Adrenal gland (tissue), 12 donors: ENCODE measurements around the gene RCOR3. TPM values are rescaled to one million over a fixed set of nuclear protein-coding genes. Genes with fewer than 3 reads are reported as not detected.

ENCODE experiments used
- DNase-seq, 7 donors: peaks; one replicate each; pipeline ENCODE4 v3.0.0-alpha.2; 2019 to 2020
- H3K27ac ChIP-seq, 5 donors: fragments of 200-600 bp; sonication (generic) in 4 of 5; 1 replicate in 3 of 5; 2 replicates in 2 of 5; pipeline versions ENCODE4 v1.5.1 to v1.8.0; 2016 to 2020; ENCODE audit warnings: mild to moderate bottlenecking in 1 of 5
- H3K27me3 ChIP-seq: fragments of 200-600 bp; 2 replicates; pipeline ENCODE4 v1.8.0; 2021
- H3K36me3 ChIP-seq, 2 donors: fragments of 200-600 bp; replicated peaks in 1 of 2; 1 replicate in 1 of 2; 2 replicates in 1 of 2; pipeline versions ENCODE4 v1.5.1 to v1.8.0; 2018 to 2022
- H3K4me1 ChIP-seq, 2 donors: fragments of 200-600 bp; replicated peaks in 1 of 2; 1 replicate in 1 of 2; 2 replicates in 1 of 2; pipeline versions ENCODE4 v1.5.1 to v1.8.0; 2018 to 2021
- H3K4me3 ChIP-seq, 4 donors: fragments of 200-600 bp; sonication (generic) in 3 of 4; one replicate each; pipeline ENCODE4 v1.5.1; 2016 to 2018
- H3K9me3 ChIP-seq, 3 donors: fragments of 200-600 bp; sonication (generic) in 1 of 3; replicated peaks in 1 of 3; 1 replicate in 2 of 3; 2 replicates in 1 of 3; pipeline versions ENCODE4 v1.5.1 to v1.8.0; 2016 to 2021
- CTCF ChIP-seq, 6 experiments: fragments of 450-650 bp in 4 of 6; fragments of 200-600 bp in 2 of 6; sonication (generic) in 1 of 6; IDR thresholded peaks; 1 replicate in 5 of 6; 2 replicates in 1 of 6; pipeline versions ENCODE4 v1.5.1 to v1.8.0; 2016 to 2021; ENCODE audit warnings: antibody characterized with exemption in 6 of 6, mild to moderate bottlenecking in 2 of 6, moderate library complexity in 1 of 6
- POLR2A ChIP-seq, 2 donors: fragments of 450-650 bp; IDR thresholded peaks; one replicate each; pipeline ENCODE4 v1.6.1; 2017; ENCODE audit warnings: antibody characterized with exemption in 2 of 2, mild to moderate bottlenecking in 2 of 2, moderate library complexity in 1 of 2
- WGBS, 4 donors: extraction: QIAGEN DNeasy Blood & Tissue Kit in 2 of 4; methylation state at CpG; one replicate each; pipeline versions ENCODE4 v1.1.5 to v1.1.7; 2013 to 2017; 5-methylcytosine and 5-hydroxymethylcytosine counted together
- intact Hi-C, 2 donors: fragments of 100-400 bp; cut with DNase I; formaldehyde crosslinking; loops; one replicate each; pipeline versions ENCODE4 v1.14.1 to v1.15.0; 2022 to 2023
- polyA plus RNA-seq, 3 donors: library from polyadenylated mRNA; stranded (reverse); fragments of 200-250 nt in 2 of 3; fragments of 350-450 nt in 1 of 3; fragmentation: Illumina TruSeq in 1 of 3; extraction: RNeasy Lipid Tissue Mini Kit (QIAGEN cat#74804) in 1 of 3; gene quantifications; one replicate each; pipeline ENCODE4 v1.2.3, GENCODE V29; 2013 to 2014
- total RNA-seq, 9 donors: library from RNA; depleted of rRNA in 4 of 9; stranded (reverse); fragments of >200 nt in 4 of 9; fragments of 120-200 nt in 1 of 9; fragmentation: NEBNext Ultra II Directional in 1 of 9; extraction: Animal tissue kit (Norgen Biotek cat#: 25700) in 1 of 9; gene quantifications; one replicate each; pipeline versions ENCODE4 v1.1.0 to v1.2.4, GENCODE V29; 2013 to 2023
- donor health status: healthy with polysubstance abuse.
- donor health status: Bipolar disorder and iron deficiency.
- donor health status: DM: yes; HTN: yes; CAD: no.
- donor health status: DM: no; HTN: no; CAD: no.
- donor health status: DM: no; HTN: no; CAD: no.
- donor health status: DM: yes; HTN: yes; CAD: no.

RCOR3 gene
- total and polyA plus RNA-seq, 12 donors: 19.4 to 57.2 (median 34.5) TPM

GRCh38 chr1:211355873-211356272 is 96.7 kb downstream of the RCOR3 start:
- TF ChIP-seq CTCF (IDR thresholded peaks at IDR 0.05) (no peak), POLR2A (IDR thresholded peaks at IDR 0.05) (no peak)
- Histone ChIP-seq H3K4me3 (no peak overlapping the region), H3K9me3 (no peaks in the 10 kb centered on the region), H3K27me3 (no peaks in the 10 kb centered on the region), H3K4me1 (no peaks in the 10 kb centered on the region), H3K36me3 (peaks cover 0 to 17% of the 10 kb centered on the region in 2 donors), H3K27ac (no peak overlapping the region)
- intact Hi-C loops: no loop called here
- no peak for DNase-seq
- 93 to 100% (median 95%) methylated on average over 4 of the region's 4 CpGs for WGBS, 4 donors

GRCh38 chr1:211356723-211357407 is 97.7 kb downstream of the RCOR3 start:
- H3K4me3 ChIP-seq: no peak overlapping the region
- no peak for DNase-seq
- H3K9me3 ChIP-seq: no peaks in the 10 kb centered on the region
- H3K36me3 ChIP-seq: peaks cover 0 to 22% of the 10 kb centered on the region in 2 donors
- no peaks in the 10 kb centered on the region for H3K27me3 ChIP-seq
- H3K4me1 ChIP-seq: no peaks in the 10 kb centered on the region
- no peak overlapping the region for H3K27ac ChIP-seq
- no peak for TF ChIP-seq CTCF (IDR thresholded peaks at IDR 0.05)
- no peak for TF ChIP-seq POLR2A (IDR thresholded peaks at IDR 0.05)
- intact Hi-C loops: no loop called here
- 73 to 80% (median 76%) methylated on average over 5 of the region's 5 CpGs for WGBS, 4 donors

GRCh38 chr1:211358685-211359084 is 99.5 kb downstream of the RCOR3 start:
- H3K27ac ChIP-seq: no peak overlapping the region
- no peaks in the 10 kb centered on the region for H3K27me3 ChIP-seq
- 97 to 100% (median 100%) methylated on average over 1 of the region's 1 CpG for WGBS, 4 donors
- H3K4me3 ChIP-seq: no peak overlapping the region
- intact Hi-C loops: no loop called here
- peaks cover 0 to 22% of the 10 kb centered on the region in 2 donors for H3K36me3 ChIP-seq
- H3K9me3 ChIP-seq: no peaks in the 10 kb centered on the region
- no peaks in the 10 kb centered on the region for H3K4me1 ChIP-seq
- no peak for TF ChIP-seq POLR2A (IDR thresholded peaks at IDR 0.05)
- no peak for TF ChIP-seq CTCF (IDR thresholded peaks at IDR 0.05)
- DNase-seq: no peak

GRCh38 chr1:211359876-211360275 is 100.7 kb downstream of the RCOR3 start:
- intact Hi-C loops: no loop called here
- TF ChIP-seq POLR2A (IDR thresholded peaks at IDR 0.05): no peak
- TF ChIP-seq CTCF (IDR thresholded peaks at IDR 0.05): no peak
- Histone ChIP-seq H3K4me1 (no peaks in the 10 kb centered on the region), H3K36me3 (peaks cover 0 to 22% of the 10 kb centered on the region in 2 donors), H3K4me3 (no peak overlapping the region), H3K9me3 (no peaks in the 10 kb centered on the region), H3K27ac (no peak overlapping the region), H3K27me3 (no peaks in the 10 kb centered on the region)
- DNase-seq: no peak
- 80 to 85% (median 83%) methylated on average over 3 of the region's 3 CpGs for WGBS, 4 donors
